NOMO-1 treated with dmso at 0.1 percent for 144 hours (cell line): ENCODE measurements around the gene OR8J3.
"Not testable (repeated sequence)": the region's sequence is repeated elsewhere in the genome, so short reads cannot be mapped to it uniquely, and the experiment has no call there.

Experiments
- DNase-seq: peaks from one replicate; lab custom pipeline; 2025; ENCODE audit not compliant: unreplicated experiment; lab: John Stamatoyannopoulos, UW

Gene OR8J3, protein sequence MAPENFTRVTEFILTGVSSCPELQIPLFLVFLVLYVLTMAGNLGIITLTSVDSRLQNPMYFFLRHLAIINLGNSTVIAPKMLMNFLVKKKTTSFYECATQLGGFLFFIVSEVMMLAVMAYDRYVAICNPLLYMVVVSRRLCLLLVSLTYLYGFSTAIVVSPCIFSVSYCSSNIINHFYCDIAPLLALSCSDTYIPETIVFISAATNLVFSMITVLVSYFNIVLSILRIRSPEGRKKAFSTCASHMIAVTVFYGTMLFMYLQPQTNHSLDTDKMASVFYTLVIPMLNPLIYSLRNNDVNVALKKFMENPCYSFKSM

DNA sequence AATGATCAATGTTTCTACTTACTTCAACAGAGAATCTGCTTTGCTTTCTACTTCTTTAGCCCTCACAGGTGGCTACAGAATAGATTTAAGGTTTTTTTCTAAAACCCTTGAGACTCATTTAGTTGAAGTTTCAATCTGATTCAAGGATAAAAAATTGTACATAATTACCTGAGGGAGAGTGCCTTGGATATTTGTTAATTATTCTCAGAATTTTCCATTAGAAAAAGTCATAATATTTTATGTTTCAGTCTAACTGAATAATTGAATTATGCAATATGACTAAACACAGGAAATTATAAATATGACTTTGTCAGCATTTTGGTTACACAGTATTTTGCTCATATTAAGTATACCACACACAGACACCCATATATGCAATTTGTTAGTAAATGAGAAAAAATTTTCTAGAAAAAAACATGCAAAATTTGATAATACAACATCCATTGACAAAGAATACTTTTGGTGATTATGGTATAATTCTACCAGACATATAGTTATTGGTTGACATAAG, at the start of gene OR8J3:
Gene OR8J3 (minus strand): TSS at position 51 of the 511 bp plus-strand sequence. CDS start 2,483 bp downstream, outside the sequence.
- DNase-seq: no peak

DNA sequence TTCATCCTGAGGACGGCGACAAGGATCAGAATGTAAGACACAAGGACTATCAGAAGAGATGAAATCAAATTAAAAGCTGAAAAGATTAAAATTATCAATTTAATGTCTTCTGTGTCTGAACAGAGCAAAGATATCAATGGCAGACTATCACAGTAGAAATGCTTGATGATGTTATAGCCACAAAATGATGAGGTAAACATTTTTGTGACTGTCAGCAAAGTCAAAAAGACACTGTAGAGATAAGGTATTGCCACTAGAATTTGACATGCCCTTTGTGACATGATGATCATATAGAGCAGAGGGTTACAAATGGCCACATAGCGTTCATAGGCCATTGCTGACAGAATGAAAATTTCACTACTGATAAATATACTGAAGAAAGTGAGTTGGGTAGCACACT, 48.6 kb upstream of the OR8J3 start:
- no peak for DNase-seq

DNA sequence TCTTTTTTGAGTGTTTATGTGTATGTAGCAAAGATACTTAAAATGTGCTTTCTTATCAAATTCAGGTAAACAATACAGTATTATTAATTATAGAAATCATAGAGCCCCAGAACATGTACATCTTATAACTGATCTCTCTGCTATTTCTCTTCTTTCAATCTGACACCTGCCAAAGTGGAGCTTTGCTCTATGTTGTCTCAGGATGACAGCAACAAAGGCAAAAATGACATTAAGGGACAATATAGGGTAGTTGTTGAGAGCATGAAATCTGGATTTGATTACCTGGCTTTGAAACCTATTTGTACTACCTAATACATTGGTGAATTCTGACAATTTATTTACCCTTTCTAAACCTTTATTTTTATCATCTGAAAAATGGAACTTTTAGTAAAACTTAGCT, 43.5 kb upstream of the OR8J3 start:
- no peak for DNase-seq

DNA sequence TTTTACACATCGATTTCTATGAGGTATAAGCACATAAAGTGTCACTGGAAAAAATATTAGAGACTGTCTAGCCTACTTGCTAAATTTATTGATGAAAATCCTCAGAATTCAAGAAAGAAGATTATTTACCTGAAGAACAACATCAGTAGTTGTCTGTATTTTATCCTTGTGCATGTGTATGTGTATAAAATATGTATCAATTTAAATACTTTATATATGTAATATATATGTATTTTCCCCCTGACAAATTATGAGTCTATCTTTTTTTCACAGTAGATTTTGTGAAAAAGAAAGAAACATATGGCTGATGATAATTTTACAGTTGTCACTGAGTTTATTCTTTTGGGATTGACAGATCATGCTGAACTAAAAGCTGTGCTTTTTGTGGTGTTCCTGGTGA, 36.3 kb upstream of the OR8J3 start, which contains the start of gene OR5J2:
Gene OR5J2 (plus strand): TSS at position 301 of the 400 bp plus-strand sequence. CDS start 0 bp downstream, at position 301.
- no peak for DNase-seq

DNA sequence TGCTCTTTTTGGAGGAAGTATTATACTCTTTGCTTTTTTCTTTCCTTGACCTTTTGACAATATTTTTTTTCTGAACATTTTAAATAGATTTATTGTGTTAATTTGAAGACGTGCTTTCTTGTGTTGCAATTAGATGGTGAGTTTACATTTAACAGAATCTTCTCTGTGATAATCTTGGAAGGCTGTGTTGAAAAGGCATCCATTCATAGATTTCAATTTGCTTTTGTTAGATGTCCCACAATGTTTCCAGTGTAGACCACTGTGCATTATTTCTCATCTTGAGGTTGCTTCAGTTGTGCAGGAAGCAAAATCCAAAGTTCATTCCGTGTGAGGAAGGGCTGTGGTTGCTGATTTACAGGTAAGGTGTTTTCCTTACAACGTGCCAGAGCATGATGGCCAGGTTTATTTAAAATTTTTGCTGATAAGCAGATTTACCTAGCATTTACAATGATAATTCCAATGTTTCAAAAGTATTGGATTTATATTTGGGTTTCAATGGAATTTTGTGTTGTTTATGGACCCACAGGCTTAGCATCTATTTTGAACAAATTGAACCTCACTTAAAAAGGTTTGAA, 32.3 kb upstream of the OR8J3 start:
- no peak for DNase-seq

DNA sequence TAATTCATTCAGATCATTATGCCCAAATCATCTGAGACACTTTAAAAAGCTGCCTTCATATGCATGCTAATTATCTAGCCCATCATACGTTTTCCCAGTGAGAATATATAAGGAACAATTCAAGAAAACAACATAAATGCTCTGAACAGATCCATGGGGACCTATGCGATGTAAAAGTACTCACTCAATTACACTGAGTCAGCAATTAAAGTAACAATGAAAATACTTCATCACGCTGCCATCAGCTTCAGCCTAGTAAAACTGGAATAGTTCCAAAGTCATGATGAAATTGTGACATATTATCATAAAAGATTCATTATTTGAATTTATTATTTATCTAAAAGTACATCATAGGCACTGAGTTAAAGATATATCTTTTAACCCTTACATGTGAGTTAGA, 23.8 kb upstream of the OR8J3 start:
- DNase-seq: no peak

DNA sequence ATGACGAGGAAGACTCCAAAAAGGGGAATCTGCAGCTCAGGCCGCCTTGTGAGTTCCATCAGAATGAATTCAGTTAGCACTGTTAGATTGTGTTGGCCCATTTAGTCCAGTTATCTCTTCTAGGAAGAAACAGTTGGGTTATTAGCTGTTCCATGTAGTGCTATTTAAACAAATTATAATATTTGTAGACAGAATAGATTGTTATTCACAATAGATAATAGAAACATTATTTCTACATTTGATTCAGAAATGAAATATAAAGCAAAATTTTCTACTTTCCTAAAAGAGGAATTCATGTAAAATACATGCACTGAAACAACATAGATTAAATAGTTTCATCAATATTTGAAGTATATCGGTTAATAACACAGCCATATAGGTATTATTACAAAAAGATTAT, 20.2 kb upstream of the OR8J3 start, which contains the start of gene OR8K5:
Gene OR8K5 (minus strand): TSS at position 101 of the 400 bp plus-strand sequence. CDS start 0 bp downstream, at position 101.
- no peak for DNase-seq

DNA sequence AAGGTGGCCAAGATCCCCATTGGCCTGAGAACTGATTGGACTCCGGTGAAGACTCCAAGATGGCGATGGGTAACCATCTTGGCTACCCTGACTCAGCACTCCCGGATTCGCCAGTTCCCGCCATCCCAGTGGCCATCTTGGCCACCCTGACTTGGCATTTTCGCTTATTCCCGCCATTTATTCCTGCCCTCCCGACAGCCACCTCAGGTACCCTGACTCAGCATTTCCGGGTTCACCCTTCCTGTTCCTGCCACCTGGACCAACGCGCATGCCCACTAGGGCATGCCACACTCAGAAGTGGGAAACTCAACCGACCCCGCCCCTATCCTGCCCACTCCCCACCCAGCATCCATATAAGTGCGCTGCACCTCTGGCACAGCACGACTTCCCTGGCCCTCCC, 12.3 kb upstream of the OR8J3 start:
- DNase-seq: no peak

DNA sequence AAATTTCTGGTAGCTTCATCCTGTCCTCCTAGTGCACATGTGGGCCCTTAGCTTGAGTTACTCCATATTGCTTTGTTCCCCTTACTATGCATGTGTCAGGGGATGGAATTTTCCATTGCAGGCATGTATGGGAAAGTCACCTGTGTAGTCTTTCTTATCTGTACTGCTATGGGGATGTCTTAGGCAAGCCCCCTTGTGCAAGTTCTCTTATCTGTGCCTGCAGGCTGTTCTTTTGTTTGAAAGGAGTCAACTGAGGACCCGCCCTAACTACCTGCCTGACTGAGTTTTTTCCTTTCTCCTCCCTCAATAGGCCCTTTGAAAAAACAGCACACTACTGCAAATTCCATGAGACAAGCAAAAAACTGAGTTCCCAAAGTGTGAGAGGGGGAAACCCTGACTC, 11.4 kb upstream of the OR8J3 start:
- DNase-seq: no peak

DNA sequence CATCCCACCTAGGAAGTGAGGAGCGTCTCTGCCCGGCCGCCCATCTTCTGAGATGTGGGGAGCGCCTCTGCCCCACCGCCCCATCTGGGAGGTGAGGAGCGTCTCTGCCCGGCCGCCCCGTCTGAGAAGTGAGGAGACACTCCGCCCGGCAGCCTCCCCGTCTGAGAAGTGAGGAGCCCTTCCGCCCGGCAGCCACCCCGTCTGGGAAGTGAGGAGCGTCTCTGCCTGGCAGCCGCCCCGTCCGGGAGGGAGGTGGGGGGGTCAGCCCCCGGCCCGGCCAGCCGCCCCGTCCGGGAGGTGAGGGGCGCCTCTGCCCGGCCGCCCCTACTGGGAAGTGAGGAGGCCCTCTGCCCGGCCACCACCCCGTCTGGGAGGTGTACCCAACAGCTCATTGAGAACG, 3.7 kb upstream of the OR8J3 start:
- not testable (repeated sequence) for DNase-seq

DNA sequence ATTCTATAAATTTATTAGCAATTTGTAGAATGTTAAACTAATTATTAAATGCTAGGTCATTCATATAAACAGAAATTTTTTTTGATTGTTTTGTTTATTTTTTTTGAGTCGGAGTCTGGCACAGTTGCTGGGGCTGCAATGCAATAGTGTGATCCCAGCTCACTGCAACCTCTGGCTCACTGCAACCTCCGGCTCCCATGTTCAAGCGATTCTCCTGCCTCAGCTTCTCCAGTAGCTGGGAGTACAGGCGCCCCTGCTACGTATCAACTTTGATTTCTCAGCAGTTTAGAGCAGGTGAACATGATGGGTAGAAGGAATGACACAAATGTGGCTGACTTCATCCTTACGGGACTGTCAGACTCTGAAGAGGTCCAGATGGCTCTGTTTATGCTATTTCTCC, 17.9 kb downstream of the OR8J3 start, which contains the start of gene OR8H3:
Gene OR8H3 (plus strand): TSS at position 301 of the 400 bp plus-strand sequence. CDS start 0 bp downstream, at position 301.
- no peak for DNase-seq

DNA sequence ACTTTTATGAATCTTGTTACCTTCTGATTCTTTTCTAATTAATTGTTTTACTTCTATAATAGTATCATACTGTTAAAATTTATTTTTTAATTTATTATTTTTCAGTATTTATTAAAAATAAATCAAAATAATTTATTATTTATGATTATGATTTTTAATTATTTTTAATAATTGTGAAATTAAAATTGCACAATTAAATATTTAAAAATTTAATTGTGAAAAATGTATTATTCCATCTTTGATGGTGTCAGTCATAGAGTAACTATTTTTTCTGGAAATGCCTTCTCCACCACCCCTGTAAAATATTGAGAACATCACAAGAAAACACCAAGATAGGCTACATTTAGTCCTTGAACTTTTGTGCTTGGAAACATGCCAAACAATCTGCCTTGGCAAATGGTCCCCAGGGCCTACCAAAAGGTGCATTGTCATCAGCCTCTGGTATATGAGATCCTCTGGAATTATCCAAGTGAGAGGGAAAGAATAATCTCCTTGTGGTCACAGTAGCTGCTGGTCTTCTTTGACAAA, 36.7 kb downstream of the OR8J3 start, which contains the start of gene OR8H2:
Gene OR8H2 (plus strand): TSS at position 478 of the 528 bp plus-strand sequence. CDS start 1,356 bp downstream, outside the sequence.
- no peak for DNase-seq

DNA sequence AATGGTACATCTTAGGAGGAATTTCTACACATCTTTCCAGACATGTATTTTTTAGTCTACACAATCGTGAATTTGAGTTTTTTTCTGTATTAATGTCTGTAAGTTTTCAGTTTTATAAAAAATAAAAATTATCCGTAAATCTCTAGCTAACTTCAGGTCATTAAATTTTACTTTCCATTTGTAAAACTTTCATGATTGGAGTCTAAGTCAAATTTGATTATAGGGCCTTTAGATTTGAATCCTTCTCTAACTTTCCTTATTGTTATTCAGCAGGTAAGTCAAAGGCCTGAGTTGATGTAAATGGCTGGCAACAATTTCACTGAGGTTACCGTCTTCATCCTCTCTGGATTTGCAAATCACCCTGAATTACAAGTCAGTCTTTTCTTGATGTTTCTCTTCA, 47.0 kb downstream of the OR8J3 start, which contains the start of gene OR8I2:
Gene OR8I2 (plus strand): TSS at position 301 of the 400 bp plus-strand sequence. CDS start 0 bp downstream, at position 301.
- no peak for DNase-seq

DNA sequence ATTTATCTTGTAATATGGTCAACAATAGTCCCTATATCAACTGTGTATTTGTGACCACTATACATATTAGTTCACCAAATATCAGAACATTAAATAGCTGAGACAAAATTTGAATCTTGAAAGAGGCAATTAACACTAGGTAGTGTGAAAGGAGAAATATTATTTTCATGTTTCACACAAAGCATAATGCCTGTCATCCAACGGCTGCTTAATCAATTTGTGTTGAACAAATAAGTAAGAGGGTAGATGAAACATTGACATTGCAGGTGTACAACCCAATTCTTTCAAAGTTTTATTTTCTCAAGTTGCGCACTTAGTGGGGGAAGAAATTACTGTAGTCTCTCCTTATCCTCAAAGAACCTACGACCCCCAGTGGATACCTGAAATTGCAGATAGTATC, 50.3 kb downstream of the OR8J3 start:
- no peak for DNase-seq
